Anterior cingulate cortex (tissue), 58 donors: ENCODE data around the gene PRKAB2.
"Not testable (repeated sequence)": the region's sequence is repeated elsewhere in the genome, so short reads cannot be mapped to it uniquely, and the experiment has no call there.

Experiments
- DNase-seq, 58 donors: peaks; one replicate each; lab custom pipeline; 2025; lab: John Stamatoyannopoulos, UW

Gene PRKAB2

DNA sequence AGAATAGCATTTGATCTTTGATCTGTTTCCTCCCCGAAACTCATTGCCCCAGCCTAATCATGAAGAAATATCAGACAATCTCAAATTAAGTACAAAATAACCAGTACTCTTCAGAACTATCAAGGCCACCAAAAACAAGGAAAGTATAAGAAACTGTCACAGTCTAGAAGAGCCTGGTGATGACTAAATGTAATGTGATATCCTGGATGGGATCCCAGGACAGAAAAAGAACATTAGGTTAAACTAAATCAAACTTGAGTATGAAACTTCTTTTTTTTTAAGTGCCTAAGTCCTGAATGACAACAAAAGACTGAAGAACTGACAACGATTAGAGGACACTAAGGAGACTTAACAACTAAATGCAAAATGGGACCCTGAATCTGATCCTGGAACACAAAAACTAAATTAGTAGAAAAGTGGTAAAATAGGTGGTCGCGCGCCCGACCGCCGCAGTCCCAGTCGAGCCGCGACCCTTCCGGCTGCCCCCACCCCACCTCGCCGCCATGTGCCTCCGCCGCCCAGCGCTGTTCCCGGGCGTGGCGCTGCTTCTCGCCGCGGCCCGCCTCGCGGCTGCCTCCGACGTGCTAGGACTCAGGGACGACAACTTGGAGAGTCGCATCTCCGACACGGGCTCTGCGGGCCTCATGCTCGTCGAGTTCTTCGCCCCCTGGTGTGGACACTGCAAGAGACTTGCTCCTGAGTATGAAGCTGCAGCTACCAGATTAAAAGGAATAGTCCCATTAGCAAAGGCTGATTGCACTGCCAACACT lies 5.5 kb upstream of the PRKAB2 start:
- no peak for DNase-seq

DNA sequence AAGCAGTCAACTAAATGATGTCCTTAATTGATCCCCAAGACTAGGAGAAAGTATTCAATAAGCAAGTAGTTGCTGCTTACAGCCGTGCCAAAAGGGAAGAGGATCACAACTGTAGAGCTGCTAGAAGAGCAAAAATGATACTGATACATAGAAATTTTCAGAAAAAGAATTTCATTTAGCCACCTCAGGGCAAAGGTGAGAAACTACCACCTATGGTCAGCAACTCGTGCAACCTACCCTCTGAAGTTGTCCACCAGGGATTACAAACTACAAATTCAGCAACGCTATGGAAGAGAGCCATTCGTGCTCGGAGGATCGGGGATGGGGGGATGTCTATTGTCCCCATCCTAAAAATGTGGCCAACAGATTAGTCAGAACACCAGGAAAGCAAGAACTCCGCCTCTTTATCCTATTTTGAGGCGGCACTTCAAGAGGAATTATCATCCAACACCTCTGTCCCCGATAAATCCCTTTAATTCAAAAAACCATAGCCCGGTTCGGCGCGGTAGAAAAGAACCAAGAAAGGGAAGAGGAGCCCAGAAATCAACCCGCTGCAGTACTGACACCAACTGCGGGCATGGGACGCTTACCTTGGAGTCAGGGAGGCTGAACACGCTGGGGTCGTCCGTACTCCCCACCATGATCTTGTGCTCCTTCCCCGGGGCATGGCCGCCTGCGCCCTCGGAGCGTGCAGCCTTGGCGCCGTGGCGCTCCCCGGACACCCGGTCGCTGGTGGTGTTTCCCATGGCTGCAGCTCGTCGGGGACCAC lies 687 bp downstream of the PRKAB2 start:
- DNase-seq: peak in 10 of 58 donors; percentile 13 to 70 (median 40)

DNA sequence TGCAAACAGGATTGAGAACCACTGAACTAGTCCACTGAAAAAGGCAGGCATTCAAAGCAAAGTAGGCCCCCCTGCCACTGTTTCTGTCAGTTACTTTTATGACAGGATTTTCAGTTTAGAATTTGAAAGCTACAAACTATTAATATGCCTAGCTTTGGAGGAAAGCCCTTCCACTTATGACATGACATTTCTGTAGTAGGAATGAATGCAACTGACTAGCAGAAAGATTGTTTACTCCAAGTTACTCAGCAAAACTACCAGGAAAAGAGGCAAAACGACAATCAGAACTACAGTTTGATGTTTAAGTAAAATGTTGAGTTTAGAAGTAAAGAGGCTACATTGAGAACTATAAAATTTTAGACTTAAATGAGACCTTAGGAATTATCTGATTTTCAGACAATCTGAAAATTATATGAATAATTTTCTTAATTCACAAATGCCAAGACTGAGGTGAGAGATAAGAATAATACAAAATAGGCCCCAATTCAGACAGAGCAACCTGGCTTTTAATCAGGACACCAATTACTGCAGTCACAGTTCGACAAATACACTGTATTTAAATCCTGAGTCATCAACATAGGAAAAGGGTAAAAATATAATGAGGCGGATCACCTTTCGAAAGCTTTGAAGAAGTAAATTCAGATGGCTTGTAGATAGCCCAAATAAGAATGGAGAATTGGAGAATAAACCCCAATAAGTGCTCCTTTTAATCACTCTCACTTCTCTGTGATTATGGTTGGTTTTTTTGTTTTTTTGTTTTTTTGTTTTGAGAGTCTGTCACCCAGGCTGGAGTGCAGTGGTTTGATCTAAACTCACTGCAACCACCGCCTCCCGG lies 2.2 kb downstream of the PRKAB2 start:
- DNase-seq: no peak

DNA sequence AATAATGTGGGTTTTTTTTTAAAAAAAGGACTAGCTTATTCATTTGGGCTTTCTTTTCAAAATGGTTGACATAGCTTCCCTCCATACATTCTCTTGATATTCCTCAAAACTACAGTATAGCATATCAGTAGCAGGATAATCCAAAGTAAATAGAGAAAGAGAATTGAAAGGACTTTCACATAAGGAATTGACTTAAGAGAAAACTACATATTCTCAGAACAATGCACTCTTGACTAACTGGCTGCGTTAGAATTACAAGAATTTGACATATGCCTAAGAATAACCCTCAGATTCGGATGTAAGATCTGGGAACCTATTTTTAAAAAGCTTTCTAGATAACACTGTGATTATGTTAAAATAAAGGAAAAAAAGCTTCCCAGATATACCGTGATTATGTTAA lies 3.1 kb downstream of the PRKAB2 start:
- DNase-seq: no peak

DNA sequence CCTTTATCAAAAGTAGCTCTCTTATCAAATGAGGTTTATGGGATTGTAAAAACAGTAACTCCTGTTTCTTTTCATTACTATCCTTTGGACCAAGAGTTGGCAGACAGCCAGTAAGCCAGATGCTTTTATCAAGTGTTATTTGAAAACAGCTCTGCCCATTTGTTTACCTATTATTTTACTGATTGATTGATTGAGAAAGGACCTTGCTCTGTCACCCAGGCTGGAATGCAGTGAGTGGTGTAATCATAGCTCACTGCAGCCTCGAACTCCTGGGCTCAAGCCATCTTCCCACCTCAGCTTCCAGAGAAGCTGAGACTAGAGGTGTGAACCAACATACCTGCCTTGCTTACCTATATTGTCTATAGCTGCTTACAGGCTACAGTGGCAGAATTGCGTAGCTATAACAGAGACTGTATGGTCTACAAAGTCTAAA lies 3.6 kb downstream of the PRKAB2 start:
- no peak for DNase-seq

DNA sequence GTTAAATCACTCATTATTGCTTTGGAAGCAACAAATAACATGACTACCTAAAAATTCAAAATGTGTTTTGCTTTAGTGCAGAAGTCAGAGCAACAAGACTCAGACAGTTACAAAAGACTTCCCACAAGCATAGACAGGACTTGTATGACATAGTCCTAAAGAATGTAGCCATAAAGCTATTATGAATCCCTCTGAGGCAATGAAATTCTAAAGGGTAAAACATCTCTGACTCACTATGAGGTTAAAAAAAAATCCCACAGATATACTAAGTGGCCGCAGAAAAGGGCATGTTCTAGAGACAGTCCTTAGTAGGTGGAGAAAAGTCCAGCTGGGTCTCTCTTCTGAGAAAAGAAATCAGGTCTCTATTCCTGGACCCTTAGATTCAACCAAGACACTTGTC lies 4.9 kb downstream of the PRKAB2 start:
- no peak for DNase-seq

DNA sequence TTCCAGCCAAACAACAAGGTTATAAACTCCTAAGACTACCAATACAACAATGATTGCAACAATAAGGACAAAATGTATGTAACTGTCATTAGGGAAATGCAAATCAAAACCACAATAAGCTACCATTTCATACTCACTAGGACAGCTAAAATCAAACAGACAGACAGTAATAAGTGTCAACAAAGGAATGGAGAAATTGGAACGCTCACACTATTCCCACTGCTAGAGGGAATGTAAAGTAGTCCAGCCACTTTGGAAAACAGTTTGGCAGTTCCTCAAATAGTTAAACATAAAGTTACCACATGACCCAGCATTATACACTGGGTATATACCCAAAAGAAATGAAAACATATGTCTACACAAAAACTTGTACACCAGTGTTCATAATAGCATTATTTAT lies 9.3 kb downstream of the PRKAB2 start:
- DNase-seq: no peak

DNA sequence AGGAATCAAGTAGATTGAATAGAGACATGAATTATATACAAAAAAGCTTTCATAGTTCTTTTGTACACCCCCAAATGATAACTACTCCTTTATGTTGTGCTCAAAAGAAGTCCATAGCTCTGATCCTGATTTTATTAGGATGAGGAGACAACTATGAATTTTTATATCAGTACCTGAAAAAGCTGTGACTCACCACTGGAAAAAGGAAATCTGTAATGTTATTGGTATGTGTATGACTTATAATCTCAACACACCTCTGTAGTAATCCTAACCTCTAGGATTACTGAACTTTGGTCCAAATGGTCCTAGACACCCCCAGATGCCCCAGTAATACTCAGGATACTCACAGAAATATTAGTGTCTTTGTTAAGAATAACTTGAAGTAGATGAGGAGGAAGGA lies 10.2 kb downstream of the PRKAB2 start:
- no peak for DNase-seq

DNA sequence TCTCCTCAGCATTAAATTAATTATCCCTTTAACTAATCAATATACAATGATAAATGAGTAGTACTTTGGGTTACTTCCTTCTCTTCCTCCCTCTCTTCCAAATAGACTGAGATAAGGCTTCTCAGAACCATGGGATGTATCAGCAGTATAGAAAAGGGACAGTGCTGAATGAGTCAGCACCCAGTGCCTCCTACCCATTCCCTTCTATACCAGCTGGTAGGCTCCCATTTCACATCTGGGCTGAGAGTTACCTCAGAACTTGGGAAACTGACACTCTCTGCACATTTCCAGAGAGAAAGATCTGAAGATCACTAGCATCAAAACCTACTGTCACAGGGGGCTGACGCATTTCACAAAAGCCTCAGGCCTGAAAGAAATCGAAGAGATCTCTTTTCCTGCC lies 15.2 kb downstream of the PRKAB2 start:
- peak in 1 of 58 donors; percentile 11 for DNase-seq

DNA sequence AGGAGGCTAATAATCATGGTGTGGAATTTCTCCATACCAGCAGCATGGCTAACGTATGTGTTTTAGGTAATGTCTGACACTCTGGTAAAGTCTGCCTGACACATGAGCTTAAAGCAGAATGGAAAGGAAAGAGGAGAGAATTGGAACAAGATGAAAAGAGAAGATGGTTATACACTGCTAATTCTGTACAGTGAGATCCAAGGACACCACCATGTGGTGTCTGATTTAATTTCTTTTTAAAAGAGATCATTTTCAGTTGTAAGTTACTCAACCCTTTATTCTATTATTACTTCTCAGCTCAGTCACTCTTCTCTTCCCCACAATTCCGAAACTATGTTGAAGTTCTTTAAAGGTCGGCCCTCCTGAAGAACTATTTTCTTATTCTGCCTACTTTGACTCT lies 15.6 kb downstream of the PRKAB2 start:
- DNase-seq: no peak

DNA sequence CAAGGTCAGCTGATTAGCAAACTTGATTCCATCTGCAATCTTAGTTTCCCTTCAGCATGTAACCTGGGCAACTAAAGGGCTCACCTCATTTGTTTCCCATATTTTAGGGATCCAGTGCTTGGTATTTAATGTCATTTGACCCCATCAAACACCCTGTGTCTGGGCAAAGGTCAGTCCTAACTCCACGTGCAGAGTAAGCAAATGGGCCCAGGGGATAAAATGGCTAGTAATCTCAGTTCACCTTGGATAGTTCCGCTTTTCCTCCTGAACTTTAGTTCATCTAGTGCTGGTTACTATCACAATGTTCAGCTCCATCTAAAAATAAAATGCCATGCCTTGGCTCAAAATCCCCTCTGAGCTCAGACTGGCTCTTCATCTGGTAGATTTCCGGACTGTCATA lies 19.5 kb downstream of the PRKAB2 start:
- no peak for DNase-seq

DNA sequence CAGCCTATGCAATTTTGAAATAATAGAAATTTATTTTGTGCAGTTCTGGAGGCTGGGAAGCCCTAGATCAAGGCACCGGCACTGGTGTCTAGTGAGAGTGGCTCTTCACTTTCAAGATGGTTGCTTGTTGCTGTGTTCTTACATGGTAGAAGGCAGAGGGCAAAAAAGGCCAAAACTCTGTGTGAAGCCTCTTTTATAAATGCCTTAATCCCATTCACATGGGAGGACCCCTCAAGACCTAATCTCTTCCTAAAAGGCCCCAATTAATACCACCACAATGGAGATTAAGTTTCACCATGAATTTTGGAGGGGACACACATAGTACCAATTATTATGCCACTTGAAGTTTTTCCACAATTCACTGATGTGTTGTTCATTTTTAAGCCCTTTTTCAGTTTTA lies 21.0 kb downstream of the PRKAB2 start:
- no peak for DNase-seq

DNA sequence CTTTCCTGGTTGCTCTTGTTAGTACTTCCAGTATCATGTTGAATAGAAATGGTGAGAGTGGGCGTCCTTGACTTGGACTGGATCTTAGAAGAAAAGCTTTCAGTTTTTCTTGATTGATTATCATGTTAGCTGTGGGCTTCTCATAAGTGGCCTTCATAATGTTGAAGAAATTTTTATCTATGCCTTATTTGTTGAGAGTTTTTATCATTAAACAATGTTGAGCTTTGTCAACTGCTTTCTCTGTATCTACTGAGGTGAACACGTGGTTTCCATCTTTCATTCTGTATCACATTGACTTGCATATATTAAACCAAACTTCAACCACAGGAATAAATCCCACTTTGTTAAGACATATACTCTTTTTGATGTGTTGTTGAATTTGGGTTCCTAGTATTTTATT lies 29.4 kb downstream of the PRKAB2 start:
- DNase-seq: no peak

DNA sequence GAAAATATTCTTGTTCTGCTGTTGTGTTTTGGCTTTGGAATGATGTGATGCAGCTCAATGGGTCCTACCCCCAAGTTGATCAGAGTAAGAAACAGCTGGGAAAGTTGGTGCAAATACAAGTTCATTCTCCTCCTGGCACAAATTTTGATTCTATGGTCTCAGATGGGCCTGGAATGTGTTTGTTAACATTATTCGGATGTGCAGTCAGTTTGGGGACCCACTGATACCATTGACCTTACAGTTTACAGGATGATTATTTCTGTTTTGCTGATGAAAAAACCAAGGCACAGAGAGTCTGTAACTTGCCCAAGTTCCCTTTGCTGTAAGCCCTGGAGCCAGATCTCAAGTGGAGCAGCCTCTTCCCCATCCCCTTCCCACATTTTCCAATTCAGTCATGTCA lies 41.5 kb downstream of the PRKAB2 start:
- DNase-seq: not testable (repeated sequence)

DNA sequence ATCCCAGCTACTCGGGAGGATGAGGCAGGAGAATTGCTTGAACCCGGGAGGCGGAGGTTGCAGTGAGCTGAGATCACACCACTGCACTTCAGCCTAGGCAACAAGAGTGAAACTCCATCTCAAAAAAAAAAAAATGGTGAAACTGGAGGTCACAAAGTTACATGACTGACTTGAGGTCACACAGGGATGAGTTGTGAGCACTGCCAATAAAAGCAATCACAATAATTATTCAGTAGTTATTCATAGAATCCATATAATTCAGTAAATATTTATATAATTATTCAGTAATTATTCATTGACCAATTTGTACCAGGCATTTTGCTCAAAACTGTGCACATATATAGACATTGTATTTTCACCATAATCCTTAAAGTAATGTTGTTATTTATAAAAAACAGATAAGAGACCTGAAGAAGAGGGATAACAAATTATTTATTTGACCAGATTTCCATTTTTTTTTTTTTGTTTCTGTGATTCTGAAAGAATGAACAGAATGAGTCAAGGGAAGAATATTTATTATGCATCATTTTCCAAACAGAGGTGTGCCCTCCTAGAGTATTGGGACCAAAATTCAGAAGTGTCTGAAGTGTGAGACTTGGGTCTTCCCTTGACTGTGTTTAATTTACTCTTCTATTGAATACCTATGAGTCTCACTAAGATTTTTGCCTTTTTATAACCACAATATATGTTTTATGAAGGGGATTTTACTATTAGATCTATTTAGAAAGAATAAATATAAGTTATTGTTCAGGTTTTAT lies 43.0 kb downstream of the PRKAB2 start:
- no peak for DNase-seq

DNA sequence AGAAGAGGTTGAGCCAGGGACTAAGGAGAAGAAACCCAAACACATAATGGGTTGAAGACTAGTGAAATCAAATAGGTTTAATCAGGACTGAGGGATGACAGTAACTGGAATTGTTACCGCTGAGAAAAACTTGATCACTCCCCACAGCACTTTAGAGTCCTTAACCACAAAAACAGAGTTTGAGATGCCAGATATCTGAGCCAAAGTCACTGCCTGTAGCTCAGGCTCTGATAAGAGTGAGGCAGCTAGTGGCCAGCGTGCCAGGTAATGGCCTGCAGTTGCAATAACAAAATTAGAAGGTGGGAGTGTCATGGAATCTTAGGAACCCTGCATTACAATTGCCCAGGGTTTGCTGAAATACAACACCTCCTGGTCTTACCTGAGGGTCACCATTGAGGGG lies 48.0 kb downstream of the PRKAB2 start:
- DNase-seq: no peak

DNA sequence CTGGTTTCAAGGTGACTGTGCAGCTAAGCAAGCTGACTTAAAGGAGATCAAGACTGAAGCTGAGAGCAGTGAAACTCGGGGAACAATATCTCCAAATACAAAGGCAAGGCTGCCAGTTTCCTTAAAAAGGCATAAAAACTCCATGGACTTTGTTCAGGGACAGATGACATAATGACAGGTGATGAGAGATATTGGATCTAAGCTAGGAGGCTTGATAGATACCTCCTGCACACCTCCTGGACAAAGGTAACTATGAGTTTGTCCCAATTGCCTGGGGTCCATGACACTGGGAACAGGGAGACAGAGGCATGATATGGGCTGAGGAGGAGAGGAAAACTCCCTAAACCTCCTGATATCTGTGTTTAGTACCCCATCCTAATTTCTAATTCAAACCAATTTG lies 55.2 kb downstream of the PRKAB2 start:
- no peak for DNase-seq

DNA sequence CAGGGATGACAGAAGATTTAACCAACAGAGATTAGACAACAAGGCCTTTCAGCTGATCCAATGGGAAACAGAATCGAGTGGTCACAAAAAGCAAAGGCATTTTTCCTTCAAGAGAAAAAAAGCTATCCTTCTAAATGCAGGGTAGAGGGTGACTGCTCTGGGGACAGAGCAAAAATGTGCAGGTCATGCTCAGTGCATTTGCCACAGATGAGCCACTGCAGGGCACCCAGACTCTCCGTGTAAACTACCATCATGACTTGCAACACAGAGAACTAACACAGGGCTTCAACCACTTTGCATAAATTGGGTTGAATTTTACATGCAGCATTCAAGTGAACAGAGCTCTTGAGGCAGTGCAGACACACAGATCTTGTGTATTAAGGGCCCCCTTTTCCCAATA lies 56.8 kb downstream of the PRKAB2 start:
- no peak for DNase-seq

DNA sequence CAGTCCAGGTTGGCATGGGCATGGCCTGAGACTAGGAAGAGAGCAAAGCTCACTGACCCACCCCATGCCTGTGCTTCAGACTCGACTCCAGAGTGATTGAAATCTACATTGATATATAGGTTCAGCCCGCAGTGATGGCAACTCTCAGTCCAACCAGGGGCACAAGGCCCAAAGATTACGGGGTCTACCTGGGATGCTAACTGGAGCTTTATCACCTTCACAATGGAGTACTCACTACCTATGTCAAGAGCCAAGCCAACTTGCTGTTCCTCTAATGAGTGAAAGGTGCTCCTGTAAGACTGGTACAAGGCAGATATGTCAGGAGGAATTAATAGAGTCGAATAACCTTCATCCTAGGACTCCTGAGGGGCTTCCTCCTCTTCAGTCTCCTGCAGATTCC lies 57.2 kb downstream of the PRKAB2 start:
- not testable (repeated sequence) for DNase-seq

DNA sequence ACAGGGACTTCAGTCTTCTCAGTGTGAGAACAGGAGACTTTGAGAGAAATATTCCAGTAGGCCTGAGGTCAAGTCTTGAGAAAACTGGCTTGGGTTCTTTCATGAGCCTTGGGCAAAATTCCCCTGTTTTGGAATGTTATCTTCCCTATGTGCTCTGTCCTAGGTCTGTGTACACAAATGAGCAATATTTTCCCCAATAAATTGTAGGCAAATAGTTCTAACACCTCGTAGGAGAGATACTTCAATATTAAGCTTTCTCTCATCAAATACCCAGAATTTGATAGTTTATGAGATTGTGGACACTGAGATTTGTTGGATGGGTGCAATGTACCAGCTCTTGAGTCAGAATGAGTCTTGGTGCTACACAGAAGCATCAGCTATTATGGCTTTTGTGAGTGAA lies 57.9 kb downstream of the PRKAB2 start:
- DNase-seq: not testable (repeated sequence)
